ENCODE results near the gene SEPTIN3.

The SEPTIN3 gene, protein sequence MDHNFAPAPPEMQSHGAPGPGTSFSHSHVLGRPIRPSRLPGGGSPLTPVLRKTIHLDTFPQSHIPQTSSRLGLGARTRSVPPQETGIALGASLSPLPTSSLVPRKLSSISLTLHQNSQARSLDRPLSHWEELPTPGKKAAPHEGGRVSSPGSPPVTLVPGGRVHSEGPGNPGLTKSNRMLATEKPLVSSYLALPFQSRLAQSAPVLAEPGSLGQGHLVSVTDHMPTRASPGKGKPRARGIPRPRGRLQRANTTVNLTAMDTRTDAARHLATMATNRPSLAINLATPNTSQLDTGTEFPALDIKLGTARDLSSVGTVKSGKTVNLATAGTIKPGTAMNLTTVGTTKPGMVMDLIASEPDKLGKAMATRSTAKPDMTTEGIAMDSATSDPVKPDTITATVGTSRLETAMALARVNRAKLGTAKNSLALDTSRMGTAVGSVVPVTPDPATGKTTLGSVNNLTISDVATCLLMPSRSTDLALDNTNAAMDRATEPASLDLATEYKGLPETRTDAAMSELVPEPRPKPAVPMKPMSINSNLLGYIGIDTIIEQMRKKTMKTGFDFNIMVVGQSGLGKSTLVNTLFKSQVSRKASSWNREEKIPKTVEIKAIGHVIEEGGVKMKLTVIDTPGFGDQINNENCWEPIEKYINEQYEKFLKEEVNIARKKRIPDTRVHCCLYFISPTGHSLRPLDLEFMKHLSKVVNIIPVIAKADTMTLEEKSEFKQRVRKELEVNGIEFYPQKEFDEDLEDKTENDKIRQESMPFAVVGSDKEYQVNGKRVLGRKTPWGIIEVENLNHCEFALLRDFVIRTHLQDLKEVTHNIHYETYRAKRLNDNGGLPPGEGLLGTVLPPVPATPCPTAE

GRCh38 chr22:41969110-41969646 lies at the start of gene SEPTIN3:
Gene SEPTIN3 (plus strand): TSS chr22:41969443. CDS start chr22:41971493, 2,050 bp downstream.
- DNase-seq (ENCODE audit: low spot score): no peak

- DNase-seq (ENCODE audit: low spot score): peak; percentile 68
Measured at GRCh38 chr22:41920271-41920976, 48.8 kb upstream of the SEPTIN3 start.

DNA sequence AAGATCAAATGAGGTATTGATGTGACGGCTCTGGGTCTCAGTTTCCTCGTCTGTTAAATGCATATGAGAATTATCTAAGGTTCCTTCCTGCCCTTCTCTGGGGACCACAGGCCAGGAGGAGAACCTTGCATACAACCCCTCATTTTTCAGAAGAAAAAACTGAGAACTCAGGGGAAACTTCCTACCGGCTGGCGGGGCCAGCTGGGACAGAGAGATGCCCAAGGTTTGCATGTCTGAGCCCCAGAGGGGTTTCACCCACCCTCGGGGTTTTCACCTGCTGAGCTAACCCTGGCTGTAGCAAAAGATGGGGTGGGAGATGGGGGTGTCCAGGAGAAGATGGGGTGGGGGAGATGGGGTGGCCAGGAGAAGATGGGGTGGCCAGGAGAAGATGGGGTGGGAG lies 46.9 kb upstream of the SEPTIN3 start:
- peak; percentile 32 for DNase-seq (ENCODE audit: low spot score)

DNA sequence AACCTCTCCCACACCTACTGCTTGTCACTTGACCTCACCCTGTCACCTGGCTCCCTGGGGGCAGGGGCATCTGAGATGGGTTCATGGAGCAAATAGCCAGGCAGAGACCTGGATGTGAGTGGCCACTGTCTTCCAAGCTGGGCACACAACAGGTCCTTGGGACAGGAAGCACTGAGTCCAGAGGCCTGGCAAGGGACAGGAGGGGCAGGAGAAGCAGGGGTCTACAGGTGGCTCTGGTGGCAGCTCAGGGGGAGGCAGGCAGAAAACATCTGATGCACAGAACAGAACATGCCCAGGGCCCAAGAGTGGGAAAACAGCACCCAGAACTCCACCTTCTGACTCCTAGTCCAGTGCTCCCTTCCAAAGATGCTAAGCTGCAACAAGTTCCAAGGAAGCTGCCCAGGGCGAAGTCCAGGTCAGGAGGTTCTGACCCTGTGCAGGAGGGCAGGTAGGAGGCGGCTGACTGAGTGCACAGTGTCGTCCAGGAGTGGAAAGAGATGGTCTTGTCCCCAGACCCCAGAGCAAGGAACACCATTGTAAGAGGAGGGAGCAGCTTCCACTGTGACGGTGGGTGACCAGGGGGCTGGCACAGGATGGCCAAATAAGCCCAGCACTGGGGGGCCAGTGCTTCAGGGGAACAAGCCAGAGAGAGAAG lies 46.2 kb upstream of the SEPTIN3 start:
- no peak for DNase-seq (ENCODE audit: low spot score)

DNA sequence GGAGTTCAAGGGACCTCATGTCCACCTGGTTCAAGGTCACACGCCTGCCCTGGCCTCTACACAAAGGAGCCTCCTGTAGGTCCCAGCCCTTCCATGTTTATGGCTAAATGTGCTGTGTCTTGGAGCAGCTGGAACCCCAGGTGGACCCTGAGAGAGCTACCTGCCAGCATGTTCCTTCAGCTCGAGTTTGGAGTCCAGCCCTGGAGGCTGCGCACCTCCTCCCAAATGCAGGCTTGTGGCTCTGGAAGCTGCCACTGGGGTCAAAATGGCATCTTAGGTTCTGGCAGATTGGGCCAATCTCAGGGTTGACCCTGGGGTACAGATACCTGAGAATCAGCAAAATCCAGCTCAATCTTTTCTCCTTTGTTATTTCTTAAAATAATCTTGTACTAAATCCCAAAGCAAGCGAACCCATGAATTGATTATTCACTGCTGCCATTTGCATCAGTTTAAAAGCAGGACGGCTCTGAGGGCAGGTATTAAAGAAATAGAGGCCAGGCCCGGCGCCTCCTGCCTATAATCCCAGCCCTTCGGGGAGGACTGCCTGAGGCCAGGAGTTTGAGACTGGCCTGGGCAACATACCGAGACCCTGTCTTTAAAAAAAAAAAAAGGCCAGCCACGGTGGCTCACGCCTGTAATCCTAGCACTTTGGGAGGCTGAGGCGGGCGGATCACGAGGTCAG lies 45.5 kb upstream of the SEPTIN3 start:
- no peak for DNase-seq (ENCODE audit: low spot score)

- peak; percentile 57 for DNase-seq (ENCODE audit: low spot score)
Measured at GRCh38 chr22:41925783-41926460, 43.3 kb upstream of the SEPTIN3 start.

GRCh38 chr22:41927813-41928212 lies 41.4 kb upstream of the SEPTIN3 start:
- DNase-seq (ENCODE audit: low spot score): no peak

GRCh38 chr22:41928593-41929417 lies 40.4 kb upstream of the SEPTIN3 start:
- no peak for DNase-seq (ENCODE audit: low spot score)

DNA sequence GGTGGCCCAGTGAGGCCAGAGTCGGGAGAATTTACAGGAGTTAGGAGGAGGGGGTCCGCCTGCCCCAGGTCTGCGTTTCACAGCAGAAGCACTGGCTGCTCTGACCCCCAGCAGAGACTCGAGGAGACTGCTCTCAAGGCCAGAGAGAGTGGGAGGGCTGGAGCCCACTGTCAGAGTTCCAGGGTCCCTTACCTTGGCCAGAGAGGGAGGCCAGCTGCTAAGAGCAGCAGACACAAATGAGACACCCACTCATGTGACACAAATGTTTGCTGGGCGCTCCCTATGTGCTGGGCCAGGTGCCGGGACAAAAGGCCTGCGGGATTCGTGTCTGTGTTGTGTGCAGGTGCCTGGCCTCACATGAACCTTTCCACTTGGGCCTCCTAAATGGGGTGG lies 39.8 kb upstream of the SEPTIN3 start:
- DNase-seq (ENCODE audit: low spot score): no peak

- peak; percentile 42 for DNase-seq (ENCODE audit: low spot score)
Measured at GRCh38 chr22:41931701-41932269, 37.5 kb upstream of the SEPTIN3 start.

DNA sequence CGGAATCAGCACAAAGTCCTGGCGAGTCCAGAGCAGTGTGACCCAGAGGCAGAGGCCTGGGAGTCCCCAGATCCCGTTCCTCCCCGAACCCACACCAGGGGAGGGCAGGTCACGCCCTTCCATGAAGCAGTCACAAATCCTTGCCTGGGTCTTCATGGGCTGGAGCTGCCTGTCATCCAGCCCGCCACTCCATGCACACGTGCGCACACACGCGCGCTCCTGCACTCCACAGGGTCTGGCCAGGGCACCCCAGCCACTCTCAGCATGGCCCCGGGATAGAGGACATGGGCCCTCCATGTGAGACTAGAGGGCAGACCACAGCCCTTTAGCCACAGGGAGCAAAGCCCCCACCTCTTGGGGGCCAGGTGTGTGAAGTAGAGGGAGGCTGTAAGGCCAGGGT lies 36.9 kb upstream of the SEPTIN3 start:
- DNase-seq (ENCODE audit: low spot score): no peak

- DNase-seq (ENCODE audit: low spot score): no peak
Measured at GRCh38 chr22:41933411-41934177, 35.6 kb upstream of the SEPTIN3 start.

GRCh38 chr22:41934284-41935014 lies 34.8 kb upstream of the SEPTIN3 start:
- DNase-seq (ENCODE audit: low spot score): no peak

GRCh38 chr22:41935015-41935351 lies 34.3 kb upstream of the SEPTIN3 start:
- no peak for DNase-seq (ENCODE audit: low spot score)

GRCh38 chr22:41935509-41935908 lies 33.7 kb upstream of the SEPTIN3 start:
- no peak for DNase-seq (ENCODE audit: low spot score)

GRCh38 chr22:41936894-41937169 lies 32.4 kb upstream of the SEPTIN3 start:
- DNase-seq (ENCODE audit: low spot score): no peak

DNA sequence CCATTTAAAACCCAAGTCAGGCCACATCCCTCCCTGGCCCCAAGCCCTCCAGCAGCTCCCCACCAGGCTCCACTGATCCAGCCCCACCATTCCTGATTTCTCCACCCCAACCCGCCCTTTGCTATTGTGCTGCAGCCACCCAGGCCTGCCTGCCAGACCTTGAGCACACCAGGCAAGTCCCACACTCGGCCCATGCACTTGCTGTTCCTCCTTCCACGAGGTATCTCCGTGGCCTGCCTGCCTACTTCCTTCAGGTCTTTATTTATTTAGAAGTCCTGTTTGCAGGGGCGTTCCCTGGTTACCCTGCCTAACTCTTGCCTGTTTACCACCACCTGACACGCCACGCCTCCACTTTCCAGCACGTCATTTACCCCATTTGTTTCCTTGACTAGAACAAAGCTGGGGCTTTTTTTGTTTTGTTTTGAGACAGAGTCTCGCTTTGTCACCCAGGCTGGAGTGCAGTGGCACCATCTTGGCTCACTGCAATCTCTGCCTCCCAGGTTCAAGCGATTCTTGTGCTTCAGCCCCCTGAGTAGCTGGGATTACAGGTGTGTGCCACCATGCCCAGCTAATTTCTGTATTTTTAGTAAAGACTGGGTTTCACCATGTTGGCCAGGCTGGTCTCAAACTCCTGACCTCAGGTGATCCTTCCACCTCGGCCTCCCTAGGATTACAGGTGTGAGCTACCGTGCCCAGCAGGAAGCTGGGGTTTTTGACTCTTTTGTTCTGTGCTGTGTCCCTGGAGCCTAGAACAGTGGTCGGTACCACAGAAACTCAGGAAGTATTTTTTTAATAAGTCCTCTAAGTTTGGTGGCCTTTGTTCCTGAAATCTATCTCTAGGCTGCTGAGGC lies 29.0 kb upstream of the SEPTIN3 start:
- peak; percentile 86 for DNase-seq (ENCODE audit: low spot score)

Data from germinal center (tissue), 1 donor.